HepG2 (cell line): ENCODE data around the gene MAP4K3.

ENCODE experiments used
- BATF2 ChIP-seq: sonication (generic); formaldehyde crosslinking; IDR thresholded peaks from 2 replicates; pipeline ENCODE4 v1.8.0; 2022; ENCODE audit warnings: mild to moderate bottlenecking, missing genetic modification reagents, moderate library complexity
- CBX2 ChIP-seq, 2 experiments: fragments of 200-600 bp in 1 of 2; sonication (generic); formaldehyde crosslinking in 1 of 2; IDR thresholded peaks; 2 replicates each; pipeline versions ENCODE4 v1.7.0 to v1.8.1; 2018 to 2022; ENCODE audit warnings: low read depth in 2 of 2, low read length in 1 of 2, mild to moderate bottlenecking in 1 of 2, missing genetic modification reagents in 1 of 2
- CC2D1A ChIP-seq: sonication (generic); formaldehyde crosslinking; IDR thresholded peaks from 2 replicates; pipeline ENCODE4 v1.8.1; 2023; ENCODE audit warnings: mild to moderate bottlenecking, missing genetic modification reagents
- NR2F6 ChIP-seq, 2 experiments: IDR thresholded peaks; 2 replicates each; pipeline ENCODE4 v1.6.1; 2016; ENCODE audit warnings: antibody characterized with exemption in 1 of 2, mild to moderate bottlenecking in 1 of 2
- POLR2A ChIP-seq, 2 experiments: IDR thresholded peaks; 2 replicates each; pipeline ENCODE4 v1.6.1; 2011; ENCODE audit warnings: low read depth in 2 of 2, low read length in 2 of 2, mild to moderate bottlenecking in 1 of 2, moderate library complexity in 1 of 2; ENCODE audit not compliant: insufficient read depth in 1 of 2
- RFX3 ChIP-seq: IDR thresholded peaks from 2 replicates; pipeline ENCODE4 v1.6.1; 2016; ENCODE audit warnings: missing biosample characterization, missing genetic modification reagents
- STAT5B ChIP-seq: sonication (generic); formaldehyde crosslinking; IDR thresholded peaks from 2 replicates; pipeline ENCODE4 v1.4.0; 2020; ENCODE audit warnings: missing genetic modification reagents
- ZFX ChIP-seq: sonication (generic); formaldehyde crosslinking; IDR thresholded peaks from 2 replicates; pipeline ENCODE4 v1.4.0; 2020; ENCODE audit warnings: mild to moderate bottlenecking, low read depth, missing genetic modification reagents, moderate library complexity

- TF ChIP-seq CBX2 (IDR thresholded peaks at IDR 0.05; ENCODE audit: low read depth, low read length) (no peak), CBX2 (CRISPR knock-in tag; IDR thresholded peaks at IDR 0.05; ENCODE audit: low read depth) (no peak), RFX3 (CRISPR knock-in tag) (no peak), NR2F6 (IDR thresholded peaks at IDR 0.05) (no peak), NR2F6 (CRISPR knock-in tag; IDR thresholded peaks at IDR 0.05) (no peak), BATF2 (CRISPR knock-in tag) (no peak), CC2D1A (CRISPR knock-in tag) (no peak), ZFX (CRISPR knock-in tag) (no peak), STAT5B (CRISPR knock-in tag) (no peak), POLR2A (IDR thresholded peaks at IDR 0.05; ENCODE audit: insufficient read depth in 1 of 2, low read depth in 2 of 2, low read length in 2 of 2) (no peak)
Observed at GRCh38 chr2:39301352-39301751, 135.7 kb downstream of the MAP4K3 start.
